GM20431 (cell line): ENCODE results near the gene TNF.
"Not testable (repeated sequence)": the region's sequence is repeated elsewhere in the genome, so short reads cannot be mapped to it uniquely, and the experiment has no call there.

ENCODE experiments used
- in situ Hi-C: fragments of 300-500 bp; cut with MseI, MboI; formaldehyde crosslinking; loops from one replicate; pipeline ENCODE4 v1.15.0; 2020; ENCODE audit warnings: low sequenced_read_pairs; ENCODE audit not compliant: unreplicated experiment

Gene TNF

DNA sequence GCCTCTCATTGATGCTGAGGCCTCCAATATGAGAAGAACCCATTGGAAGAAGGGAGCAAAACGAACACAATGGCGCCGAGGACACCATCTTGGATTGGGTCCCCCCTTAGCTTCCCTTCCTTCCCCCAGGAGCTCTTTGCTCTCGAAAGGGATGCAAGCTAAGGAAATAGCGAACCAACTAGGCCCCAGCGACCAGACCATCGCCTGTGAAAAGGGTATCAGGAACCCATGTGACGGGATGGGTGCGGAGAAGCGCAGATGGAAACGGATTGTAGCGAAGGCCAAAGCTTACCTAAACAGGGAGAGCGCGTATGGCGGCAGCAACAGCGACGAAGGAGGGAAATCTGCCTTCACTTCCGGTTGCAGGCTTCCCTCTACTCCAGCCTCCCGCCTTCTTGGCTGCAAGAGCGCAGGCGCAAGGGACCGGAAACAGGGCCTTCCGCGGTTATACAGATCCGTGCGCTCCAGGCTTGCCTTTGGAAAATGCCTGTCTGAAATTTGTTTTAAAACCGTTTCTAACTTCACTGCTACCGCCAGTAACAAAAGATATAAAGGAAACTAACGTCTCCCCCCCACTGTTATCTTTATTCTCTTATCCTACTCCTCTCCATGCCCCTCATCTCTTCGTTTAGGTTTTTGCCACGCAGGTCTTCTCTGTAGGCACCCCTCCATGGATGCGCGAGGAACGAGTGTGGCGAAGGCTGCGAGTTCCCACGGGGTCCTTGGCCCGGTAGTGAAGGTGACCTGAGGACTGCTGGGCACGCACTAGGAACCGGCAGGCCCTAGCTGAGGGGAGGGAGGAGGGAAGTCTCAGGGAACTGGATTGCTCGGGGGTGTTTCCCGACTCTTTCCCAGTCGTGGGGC lies 33.5 kb upstream of the TNF start, which contains the start of gene DDX39B:
Gene DDX39B (minus strand): TSS at position 346 of the 864 bp plus-strand sequence. CDS start 1,471 bp downstream, outside the sequence.
- in situ Hi-C loops, result no loop called here

DNA sequence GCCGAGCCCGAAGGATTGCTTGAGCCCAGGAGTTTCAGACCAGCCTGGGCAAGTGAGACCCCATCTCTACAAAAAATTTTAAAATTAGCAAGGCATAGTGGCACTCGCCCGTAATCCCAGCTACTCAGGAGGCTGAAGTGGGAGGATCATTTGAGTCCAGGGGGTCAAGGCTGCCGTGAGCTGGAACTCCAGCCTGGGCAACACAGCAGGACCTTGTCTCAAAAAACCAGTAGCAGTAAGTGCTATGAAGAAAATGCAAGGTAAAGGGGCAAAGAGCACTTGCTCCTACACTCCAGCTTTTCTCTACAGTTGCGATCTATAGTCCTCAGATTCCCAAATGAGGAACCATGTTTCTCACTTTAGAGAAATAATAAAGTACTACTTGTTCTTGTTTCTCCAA lies 31.7 kb upstream of the TNF start:
- in situ Hi-C loops, result no loop called here

DNA sequence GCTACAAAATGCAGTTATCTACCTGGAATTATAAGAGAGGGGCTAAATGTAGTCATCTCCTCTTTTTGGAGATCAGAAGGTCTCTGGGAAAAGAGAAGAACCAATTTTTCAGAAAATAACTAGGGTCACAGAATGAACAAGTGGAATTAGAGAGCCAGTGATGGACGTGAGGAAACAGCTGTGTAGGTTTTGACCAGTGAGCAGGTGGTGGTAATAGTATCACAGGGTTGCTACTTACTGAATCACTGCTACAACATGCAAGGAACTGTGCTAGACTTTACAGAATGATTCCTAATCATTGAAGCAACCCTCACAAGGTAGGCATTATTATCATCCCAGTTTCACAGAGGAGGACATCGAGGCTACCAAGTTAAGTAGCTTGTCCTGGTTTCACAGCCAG lies 30.7 kb upstream of the TNF start:
- in situ Hi-C loops, result loop anchor here (5.0 kb wide), 1 partner anchor 58 kb away; no protein-coding TSS in a partner anchor

DNA sequence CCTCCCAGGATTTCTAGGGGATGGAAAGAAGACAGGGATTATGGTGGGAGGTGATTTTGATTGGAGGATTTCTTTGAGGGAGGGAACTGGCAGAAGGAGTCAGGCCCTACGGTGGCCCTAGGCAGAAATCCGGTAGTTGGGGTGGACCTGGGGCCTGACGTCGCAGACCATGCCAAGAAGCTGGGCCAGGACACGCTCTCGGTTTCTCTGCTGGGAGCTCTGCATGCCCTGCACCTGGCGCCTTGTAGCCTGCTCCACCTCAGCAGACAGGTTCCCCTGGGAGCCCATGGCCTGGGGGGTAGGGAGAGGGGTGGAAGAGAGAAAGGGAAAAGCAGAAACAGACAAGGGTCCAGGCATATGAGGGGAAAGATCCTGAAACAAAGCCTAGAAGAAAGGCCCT lies 30.1 kb upstream of the TNF start:
- in situ Hi-C loops, result loop anchor here (5.0 kb wide), 1 partner anchor 57 kb away; no protein-coding TSS in a partner anchor

DNA sequence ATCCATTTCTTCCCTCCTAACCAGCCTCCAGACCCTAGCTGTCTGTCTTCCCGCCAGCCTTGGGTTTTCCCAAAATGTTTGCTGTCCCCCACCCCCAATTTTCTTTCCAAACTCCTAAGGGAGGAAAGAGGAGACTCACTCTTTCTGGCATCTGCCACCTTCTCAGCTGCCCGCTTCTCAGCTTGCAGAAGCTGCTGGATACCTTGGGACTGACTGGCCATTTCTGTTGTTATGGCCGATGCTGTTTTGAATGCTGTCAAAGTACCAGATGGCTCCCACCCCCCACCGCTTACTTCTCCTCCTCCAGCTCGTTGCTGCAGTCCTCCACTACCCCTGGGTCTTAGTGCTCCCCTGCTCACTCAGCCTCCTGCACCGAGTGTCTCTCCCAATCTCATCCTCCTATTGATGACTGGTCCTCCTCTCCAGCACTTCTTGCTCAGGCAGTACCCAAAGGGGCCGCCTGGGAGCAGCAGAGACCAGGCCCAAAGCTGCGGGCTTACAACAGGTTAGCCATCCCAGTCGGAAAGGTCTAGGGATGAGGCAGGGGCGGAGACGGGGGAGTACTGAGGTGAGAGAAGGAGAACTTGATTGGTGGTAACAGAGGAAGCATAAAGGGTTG lies 28.9 kb upstream of the TNF start, which contains the start of gene ATP6V1G2:
Gene ATP6V1G2 (minus strand): TSS at position 270 of the 619 bp plus-strand sequence. CDS start 49 bp downstream, at position 221.
- in situ Hi-C loops, result loop anchor here (5.0 kb wide), 1 partner anchor 56 kb away; no protein-coding TSS in a partner anchor

DNA sequence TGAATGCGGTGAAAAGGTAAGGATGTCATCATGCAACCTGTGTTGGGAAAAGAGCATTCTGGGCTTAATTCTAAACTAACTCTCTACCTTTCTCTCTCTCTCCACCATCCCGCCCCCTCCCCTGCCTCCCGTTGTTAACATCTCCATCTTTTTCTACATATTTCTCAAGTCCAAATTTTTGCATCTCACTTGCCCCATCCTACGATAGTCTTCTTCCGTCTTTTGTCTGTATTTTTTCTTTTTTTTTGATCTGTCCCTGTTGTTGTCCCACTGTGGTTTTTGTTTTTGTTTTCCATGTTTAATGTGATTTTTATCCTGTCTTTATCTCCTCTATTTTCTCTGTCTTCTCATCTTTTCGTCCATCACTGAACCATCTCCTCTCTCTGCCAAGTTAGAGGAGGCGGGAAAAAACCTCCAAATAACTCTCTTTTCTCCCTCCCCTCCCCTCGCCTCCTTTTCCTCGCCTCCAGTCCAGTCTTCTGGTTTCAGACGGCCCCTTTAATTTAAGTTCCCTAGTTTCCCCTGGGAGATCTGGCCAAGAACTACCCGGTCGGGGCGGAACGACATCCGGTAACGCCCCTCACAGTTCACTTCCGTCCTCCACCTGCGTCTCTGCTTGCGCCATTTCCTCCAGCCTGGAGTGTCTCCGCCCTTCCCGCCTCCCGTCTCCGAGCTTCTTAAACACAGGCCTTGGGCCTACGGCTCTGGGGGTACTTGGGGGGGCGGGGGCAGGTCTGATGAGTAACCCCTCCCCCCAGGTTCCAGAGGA lies 28.2 kb upstream of the TNF start, which contains the start of gene NFKBIL1:
Gene NFKBIL1 (plus strand): TSS at position 651 of the 769 bp plus-strand sequence. CDS start 87 bp downstream, at position 738.
- in situ Hi-C loops, result loop anchor here (5.0 kb wide), 1 partner anchor 55 kb away; no protein-coding TSS in a partner anchor

DNA sequence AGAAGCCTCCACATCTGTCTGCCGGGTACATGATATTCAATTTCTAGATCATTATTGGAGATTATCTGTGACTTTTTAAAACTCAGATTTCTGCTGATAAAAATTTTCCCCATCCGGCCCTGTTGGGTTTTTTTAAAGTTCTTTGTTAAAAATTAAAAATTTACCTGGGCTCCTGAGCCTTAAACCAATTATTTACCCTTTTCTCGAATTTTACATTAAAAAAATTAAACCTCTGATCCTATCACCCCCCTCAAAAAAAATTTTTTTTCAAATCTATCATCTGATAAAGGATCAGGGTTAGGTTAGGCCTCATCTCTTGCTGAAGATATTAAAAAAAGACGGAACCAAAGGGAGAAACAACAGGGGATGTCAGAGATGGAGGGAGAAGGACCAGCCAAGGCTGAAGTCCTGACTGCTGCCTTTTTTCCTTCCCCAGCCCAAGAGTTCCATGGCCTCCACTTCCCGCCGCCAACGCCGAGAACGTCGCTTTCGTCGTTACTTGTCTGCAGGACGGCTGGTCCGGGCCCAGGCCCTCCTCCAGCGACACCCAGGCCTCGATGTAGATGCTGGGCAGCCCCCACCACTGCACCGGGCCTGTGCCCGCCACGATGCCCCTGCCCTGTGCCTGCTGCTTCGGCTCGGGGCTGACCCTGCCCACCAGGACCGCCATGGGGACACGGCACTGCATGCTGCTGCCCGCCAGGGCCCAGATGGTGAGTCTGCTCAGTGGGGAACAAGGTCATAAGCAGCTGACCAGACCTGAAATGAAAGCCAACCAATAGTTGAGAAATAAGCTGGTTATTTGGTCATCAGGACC lies 27.4 kb upstream of the TNF start:
- in situ Hi-C loops, result loop anchor here (5.0 kb wide), 1 partner anchor 54 kb away; no protein-coding TSS in a partner anchor

DNA sequence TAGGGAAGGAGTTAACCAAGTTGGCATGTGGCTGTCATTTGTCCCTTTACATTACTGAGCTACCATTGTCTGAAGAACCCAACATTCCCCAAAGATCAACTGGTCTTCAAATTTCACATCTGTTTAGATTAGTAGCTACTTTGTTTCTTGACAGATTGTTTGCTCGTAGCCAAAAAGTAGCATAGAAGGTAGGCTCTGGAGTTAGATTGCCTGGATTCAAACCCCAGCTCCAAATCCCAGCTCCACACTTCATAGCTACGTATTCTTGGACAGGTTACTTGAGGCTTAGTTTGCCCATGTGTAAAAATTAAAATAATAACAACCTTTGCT lies 26.9 kb upstream of the TNF start:
- in situ Hi-C loops, result loop anchor here (5.0 kb wide), 1 partner anchor 54 kb away; no protein-coding TSS in a partner anchor

DNA sequence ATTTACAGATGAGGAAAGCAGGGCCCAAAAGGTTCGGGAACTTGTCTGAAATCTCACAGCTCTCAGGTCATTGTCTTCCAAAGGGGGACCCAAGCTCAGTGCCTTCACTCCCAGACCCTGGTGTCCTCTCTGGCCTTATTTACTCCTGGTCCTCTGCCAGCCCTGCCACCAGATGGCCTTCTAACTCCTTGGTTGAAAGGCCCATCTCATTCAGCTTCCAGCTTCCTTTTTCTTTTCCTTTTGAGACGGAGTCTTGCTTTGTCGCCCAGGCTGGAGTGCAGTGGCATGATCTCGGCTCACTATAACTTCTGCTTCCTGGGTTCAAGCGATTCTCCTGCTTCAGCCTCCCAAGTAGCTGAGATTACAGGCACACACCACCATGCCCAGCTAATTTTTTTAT lies 24.0 kb upstream of the TNF start:
- in situ Hi-C loops, result not testable (repeated sequence)

DNA sequence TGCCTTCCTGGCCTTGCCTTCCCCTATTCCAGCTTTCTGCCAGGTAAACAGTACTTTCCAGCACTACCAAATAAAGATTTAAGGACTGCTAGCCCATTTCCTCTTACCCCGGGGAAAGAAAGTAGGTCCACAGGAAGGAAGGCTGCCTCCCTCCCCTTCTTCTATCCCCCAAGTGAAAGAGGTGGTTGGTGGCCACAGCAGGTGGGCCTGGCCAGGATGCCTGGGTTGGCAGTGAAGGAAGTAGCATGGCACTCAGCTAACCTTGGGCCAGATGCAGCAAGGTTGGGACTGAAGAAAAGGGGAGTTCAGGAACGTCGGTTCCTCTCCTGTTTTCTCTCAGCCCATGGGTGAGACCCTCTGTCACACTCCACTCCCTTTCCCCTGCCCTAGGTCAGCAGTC lies 19.1 kb upstream of the TNF start:
- in situ Hi-C loops, result no loop called here

DNA sequence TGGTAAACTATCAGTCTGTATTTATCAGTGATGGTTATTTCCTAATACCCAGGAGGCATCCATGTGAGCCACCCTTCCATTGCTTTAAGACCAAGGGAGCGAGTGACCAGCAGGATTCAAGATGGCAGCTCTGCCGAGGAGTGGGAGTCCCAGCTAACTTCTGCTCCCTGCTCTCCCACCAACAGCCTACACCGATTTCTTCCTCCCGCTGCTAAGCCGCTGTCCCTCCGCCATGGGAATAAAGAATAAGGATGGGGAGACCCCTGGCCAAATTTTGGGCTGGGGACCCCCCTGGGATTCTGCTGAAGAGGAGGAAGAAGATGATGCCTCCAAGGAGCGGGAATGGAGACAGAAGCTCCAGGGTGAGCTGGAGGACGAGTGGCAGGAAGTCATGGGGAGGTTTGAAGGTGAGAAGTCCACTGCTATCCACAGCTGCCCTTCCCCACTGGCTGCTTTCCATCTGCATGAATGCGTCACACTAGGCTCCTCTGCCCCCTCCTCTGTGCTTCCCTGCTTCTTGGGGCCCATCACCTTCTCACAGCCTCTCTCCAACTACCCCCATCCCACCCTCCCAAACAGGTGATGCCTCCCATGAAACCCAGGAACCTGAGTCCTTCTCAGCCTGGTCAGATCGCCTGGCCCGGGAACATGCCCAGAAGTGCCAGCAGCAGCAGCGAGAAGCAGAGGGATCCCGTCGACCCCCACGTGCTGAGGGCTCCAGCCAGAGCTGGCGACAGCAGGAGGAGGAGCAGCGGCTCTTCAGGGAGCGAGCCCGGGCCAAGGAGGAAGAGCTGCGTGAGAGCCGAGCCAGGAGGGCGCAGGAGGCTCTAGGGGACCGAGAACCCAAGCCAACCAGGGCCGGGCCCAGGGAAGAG lies 17.7 kb upstream of the TNF start:
- in situ Hi-C loops, result no loop called here

DNA sequence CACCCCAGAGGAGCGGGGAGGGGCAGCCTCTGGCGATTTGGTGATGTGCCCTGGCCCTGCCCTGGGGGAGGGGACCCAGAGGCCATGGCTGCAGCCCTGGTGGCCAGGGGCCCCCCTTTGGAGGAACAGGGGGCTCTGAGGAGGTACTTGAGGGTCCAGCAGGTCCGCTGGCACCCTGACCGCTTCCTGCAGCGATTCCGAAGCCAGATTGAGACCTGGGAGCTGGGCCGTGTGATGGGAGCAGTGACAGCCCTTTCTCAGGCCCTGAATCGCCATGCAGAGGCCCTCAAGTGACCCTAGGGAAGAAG lies 17.1 kb upstream of the TNF start:
- in situ Hi-C loops, result no loop called here

DNA sequence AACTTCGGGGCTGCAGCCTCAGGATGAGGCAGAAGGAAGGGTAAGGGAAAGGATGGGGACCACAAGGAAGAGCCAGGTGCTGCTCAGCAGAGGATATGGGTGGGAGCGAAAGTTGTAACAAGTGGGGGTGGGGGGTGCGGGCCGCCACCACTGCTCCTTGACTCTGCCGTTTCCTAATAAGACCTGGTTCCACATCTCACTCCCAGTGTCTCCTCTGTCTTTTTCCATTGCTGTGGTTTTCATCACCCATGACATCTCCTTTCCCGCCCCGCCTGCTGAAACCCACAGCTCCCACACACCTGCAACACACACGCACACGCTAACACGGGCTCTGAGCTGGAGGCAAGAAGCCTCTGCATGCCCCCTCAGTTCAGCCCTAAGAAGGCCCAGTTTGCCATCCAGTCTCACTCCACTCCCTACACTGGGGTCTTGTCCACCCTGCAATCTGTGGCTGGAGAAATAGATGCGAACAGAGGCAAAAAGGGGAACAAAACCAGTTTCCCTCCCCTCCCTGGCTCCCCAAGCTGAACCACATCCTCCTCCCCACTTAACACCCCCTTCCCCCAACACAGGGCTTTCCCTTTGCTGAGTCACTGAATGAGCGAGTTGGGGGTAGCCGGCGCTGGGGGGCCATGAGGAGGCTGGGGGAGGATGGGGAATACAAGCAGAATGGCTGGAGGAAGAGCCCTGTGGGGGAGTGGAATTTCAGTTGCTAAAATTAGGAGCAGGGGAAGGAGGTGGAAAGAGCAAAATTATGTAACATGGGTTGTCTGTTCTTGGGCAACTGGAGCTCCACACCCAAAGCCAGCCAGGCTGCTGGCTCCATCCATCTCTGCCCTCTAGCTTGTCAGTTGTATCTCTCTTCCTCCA lies 16.5 kb upstream of the TNF start:
- in situ Hi-C loops, result no loop called here

DNA sequence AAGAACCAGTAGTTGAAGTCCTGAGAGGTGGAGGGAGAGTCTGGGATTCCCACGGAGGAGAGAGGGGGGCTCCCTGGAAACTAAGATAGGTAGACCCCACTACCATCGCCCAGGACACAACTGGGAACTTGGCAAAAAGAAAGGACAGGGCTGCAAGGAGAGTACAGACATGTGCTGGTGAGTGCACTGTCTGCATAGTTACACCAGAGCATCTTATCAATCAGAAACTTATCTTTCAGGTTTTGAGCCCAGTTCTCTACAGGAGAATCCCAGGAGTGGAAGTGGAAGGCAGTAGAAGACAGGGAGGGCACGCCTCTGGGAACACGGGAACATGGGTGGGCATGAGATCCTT lies 15.8 kb upstream of the TNF start:
- in situ Hi-C loops, result no loop called here

DNA sequence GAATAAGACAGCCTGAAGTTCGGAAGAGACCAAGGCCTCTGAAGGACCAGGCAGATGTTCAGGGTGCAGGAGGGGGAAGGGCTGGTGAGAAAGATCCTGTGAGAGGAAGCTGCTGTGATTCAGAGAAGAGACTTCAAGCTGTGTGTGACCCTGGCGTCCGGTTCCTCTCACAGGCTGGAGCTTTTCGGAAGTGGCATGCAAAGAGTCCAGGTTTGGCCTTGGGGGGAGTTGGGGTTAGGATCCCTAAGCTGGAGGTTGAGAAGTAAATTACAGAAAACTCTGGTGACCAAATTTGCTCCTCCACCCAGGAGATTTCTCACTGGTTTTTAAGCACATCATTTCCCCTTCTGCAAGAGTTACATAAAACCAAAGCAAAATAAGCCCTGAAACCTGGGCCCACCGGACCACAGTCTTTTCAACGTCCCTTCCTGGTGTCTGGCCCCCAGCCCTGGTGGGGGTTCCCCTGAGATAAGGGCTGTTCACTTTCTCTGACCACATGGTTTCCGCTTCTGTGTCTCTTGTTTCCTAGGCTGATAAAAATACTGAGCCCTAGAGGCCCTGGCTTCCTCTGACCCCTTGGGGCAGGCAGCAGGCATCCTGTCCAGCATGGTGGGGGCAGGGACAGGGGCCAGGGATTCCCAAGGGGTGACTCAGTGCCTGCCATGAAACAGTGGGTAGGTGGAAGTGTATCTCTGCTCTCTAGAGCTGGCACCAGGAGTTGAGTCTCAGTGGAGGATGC lies 15.2 kb upstream of the TNF start:
- in situ Hi-C loops, result no loop called here

DNA sequence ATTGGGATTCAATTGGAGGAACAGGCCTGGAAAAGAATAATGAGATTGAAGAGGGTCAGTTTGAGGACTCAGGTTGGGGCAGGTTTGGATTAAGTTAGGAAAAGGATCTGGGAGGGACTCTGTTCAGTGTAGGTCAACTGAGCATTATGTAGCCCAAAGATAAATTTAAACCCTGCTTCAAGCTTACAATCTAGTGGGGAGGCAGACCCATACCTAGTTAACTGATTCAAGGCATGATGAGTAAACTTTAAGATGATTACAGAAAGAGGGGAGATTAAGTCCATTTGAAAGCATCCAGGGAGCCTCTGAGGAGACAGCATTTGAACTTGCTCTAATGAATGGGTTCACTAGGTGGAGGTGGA lies 14.7 kb upstream of the TNF start:
- in situ Hi-C loops, result no loop called here
